SU-DHL-6 (cell line): ENCODE measurements around the gene NEURL1B.

Experiments used
- H2AFZ ChIP-seq: fragments of 200-600 bp; sonication (generic); 2 replicates; pipeline ENCODE4 v1.6.1; 2014; ENCODE audit warnings: low read depth, mild to moderate bottlenecking, moderate library complexity, mixed read lengths, antibody characterized with exemption, low read length; ENCODE audit not compliant: severe bottlenecking
- H3F3A ChIP-seq: fragments of 200-600 bp; shearing (Covaris generic); 2 replicates; pipeline ENCODE4 v1.6.0; 2016; ENCODE audit warnings: antibody characterized with exemption, mild to moderate bottlenecking; ENCODE audit not compliant: insufficient read depth
- H3K27ac ChIP-seq: fragments of 200-600 bp; sonication (generic); 2 replicates; pipeline ENCODE4 v1.5.1; 2016; ENCODE audit warnings: low read depth, mild to moderate bottlenecking, low read length, moderate library complexity, mixed read lengths
- H3K27me3 ChIP-seq: fragments of 200-600 bp; sonication (generic), shearing (Covaris generic); 2 replicates; pipeline ENCODE4 v1.6.0; 2014; ENCODE audit warnings: mild to moderate bottlenecking, low read length
- H3K36me3 ChIP-seq: fragments of 200-600 bp; sonication (generic); 2 replicates; pipeline ENCODE4 v1.6.1; 2014; ENCODE audit warnings: mild to moderate bottlenecking, low read length, mixed read lengths
- H3K4me2 ChIP-seq: fragments of 300-600, 200-600 bp; shearing (Covaris generic), sonication (generic); 2 replicates; pipeline ENCODE4 v1.6.0; 2014; ENCODE audit warnings: low read length, low read depth, mild to moderate bottlenecking; ENCODE audit not compliant: poor library complexity, severe bottlenecking
- H3K4me3 ChIP-seq: fragments of 200-600 bp; sonication (generic); 2 replicates; pipeline ENCODE4 v1.5.1; 2014; ENCODE audit warnings: antibody characterized with exemption, low read length, mild to moderate bottlenecking, mixed read lengths; ENCODE audit not compliant: insufficient read depth, poor library complexity, severe bottlenecking
- H3K79me2 ChIP-seq: fragments of 200-600 bp; sonication (generic); 2 replicates; pipeline ENCODE4 v1.6.1; 2014; ENCODE audit warnings: mild to moderate bottlenecking, low read length, moderate library complexity; ENCODE audit not compliant: insufficient read depth
- H3K9ac ChIP-seq: fragments of 200-600 bp; sonication (generic); 2 replicates; pipeline ENCODE4 v1.7.0; 2014; ENCODE audit warnings: mild to moderate bottlenecking, low read length
- H3K9me2 ChIP-seq: fragments of 200-600 bp; sonication (generic); replicated peaks from 2 replicates; pipeline ENCODE4 v1.6.1; 2014; ENCODE audit warnings: low read length; ENCODE audit not compliant: insufficient read depth
- H3K9me3 ChIP-seq: fragments of 200-600 bp; sonication (generic); 2 replicates; pipeline ENCODE4 v1.6.1; 2014; ENCODE audit warnings: low read length, mixed read lengths; ENCODE audit not compliant: insufficient read depth
- H4K20me1 ChIP-seq: fragments of 200-600 bp; sonication (generic); 2 replicates; pipeline ENCODE4 v1.6.1; 2014; ENCODE audit warnings: low read depth, mild to moderate bottlenecking, antibody characterized with exemption, low read length, moderate library complexity, mixed read lengths
- EZH2phosphoT487 ChIP-seq: fragments of 200-600 bp; sonication (generic), shearing (Covaris generic); conservative IDR thresholded peaks from 2 replicates; pipeline ENCODE4 v1.6.1; 2018; ENCODE audit warnings: mild to moderate bottlenecking, antibody characterized with exemption, low read length, moderate library complexity, mixed read lengths
- TF ChIP-seq, protein P1 (sequence below): fragments of 200-600 bp; sonication (generic); IDR thresholded peaks from one replicate; pipeline ENCODE4 v1.5.1; 2017; ENCODE audit warnings: antibody characterized with exemption, mild to moderate bottlenecking, low read length, moderate library complexity; ENCODE audit not compliant: insufficient read depth, poor library complexity, severe bottlenecking

NEURL1B gene

DNA sequence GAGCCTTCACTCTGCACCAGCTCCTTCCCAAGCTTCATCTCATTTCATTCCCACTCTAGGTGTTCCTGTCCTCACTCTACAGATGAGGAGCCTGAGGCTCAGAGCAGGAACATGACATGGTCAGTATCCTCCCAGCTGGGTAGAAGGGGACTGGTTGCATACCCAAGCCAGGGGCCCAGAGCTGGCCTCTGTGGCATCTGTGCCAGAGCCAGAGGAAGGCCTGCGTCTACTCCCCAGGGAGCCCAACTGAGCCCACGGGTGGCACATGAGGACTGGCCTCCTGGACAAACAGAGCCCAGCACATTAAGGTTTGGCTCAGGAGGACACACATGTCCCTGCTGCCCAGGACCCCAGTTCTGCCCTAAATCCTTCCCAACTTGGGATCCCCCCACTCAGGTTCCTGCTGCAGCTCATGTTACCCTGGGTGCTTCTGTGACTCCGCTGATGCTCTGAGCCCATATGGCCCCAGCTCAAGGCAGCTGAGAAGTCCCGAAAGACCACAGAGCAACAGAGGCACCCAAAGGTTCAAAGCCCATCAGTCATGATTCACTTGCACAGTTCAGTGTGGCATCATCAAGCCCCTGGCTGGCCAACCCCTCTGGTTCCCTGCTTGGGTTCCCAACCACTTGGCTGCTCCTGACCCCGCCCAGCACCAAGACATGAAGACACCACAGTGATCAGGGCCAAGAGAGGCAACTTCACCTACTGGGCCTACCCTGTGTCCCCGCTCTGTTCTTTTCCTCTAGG lies 8.5 kb upstream of the NEURL1B start:
- Histone ChIP-seq H4K20me1 (no peaks in the 10 kb centered on the region), H2AFZ (no peak overlapping the region)

DNA sequence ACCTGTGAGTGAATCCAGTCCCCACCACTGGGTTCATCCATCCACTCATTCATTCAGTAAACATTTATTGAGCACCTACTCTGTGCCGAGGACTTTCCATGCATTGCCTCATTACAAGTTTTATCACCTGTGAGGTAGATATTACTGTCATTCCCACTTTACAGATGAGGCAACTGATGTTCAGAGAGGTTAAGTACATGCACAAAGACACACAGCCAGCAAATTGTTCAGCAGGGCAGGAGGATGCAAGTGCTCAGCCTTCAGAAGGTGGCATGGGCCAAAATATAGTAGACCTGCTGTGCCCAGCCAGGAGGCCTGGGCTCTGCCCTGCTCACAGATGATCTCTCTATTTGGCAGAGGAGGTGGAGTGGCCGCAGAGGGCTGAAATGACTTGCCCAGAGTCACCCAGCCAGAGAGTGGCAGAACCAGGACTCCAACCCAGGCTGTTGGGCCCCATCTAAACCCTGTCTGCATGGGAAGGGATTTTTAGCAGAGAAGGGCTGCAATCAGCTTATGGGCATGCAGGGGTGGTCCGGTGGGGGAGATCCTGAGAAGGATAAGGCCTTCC lies 7.6 kb upstream of the NEURL1B start:
- Histone ChIP-seq H3K27me3 (0 out of 2 replicates have a peak, but pooled peaks cover 7% of the 10 kb centered on the region), H3K36me3 (no peaks in the 10 kb centered on the region), H3K9me2 (no peaks in the 10 kb centered on the region), H3K4me2 (no peak overlapping the region), H3K4me3 (no peak overlapping the region), H2AFZ (no peak overlapping the region), H3K79me2 (no peaks in the 10 kb centered on the region), H4K20me1 (no peaks in the 10 kb centered on the region), H3F3A (no peaks in the 10 kb centered on the region), H3K27ac (no peak overlapping the region), H3K9me3 (no peaks in the 10 kb centered on the region), H3K9ac (no peak overlapping the region)
- TF ChIP-seq, protein P1, sequence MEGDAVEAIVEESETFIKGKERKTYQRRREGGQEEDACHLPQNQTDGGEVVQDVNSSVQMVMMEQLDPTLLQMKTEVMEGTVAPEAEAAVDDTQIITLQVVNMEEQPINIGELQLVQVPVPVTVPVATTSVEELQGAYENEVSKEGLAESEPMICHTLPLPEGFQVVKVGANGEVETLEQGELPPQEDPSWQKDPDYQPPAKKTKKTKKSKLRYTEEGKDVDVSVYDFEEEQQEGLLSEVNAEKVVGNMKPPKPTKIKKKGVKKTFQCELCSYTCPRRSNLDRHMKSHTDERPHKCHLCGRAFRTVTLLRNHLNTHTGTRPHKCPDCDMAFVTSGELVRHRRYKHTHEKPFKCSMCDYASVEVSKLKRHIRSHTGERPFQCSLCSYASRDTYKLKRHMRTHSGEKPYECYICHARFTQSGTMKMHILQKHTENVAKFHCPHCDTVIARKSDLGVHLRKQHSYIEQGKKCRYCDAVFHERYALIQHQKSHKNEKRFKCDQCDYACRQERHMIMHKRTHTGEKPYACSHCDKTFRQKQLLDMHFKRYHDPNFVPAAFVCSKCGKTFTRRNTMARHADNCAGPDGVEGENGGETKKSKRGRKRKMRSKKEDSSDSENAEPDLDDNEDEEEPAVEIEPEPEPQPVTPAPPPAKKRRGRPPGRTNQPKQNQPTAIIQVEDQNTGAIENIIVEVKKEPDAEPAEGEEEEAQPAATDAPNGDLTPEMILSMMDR = no peak
- no peak for TF ChIP-seq EZH2phosphoT487

More for the DNA sequence above, 8.5 kb upstream of the NEURL1B start:
- Histone ChIP-seq H3K79me2 (no peaks in the 10 kb centered on the region), H3K9ac (no peak overlapping the region), H3K4me2 (no peak overlapping the region), H3K4me3 (no peak overlapping the region), H3K27me3 (0 out of 2 replicates have a peak, but pooled peaks cover 5% of the 10 kb centered on the region), H3K9me2 (no peaks in the 10 kb centered on the region), H3F3A (no peaks in the 10 kb centered on the region), H3K36me3 (no peaks in the 10 kb centered on the region), H3K27ac (no peak overlapping the region), H3K9me3 (no peaks in the 10 kb centered on the region)
- no peak for TF ChIP-seq EZH2phosphoT487
- TF ChIP-seq, protein P1 = no peak

DNA sequence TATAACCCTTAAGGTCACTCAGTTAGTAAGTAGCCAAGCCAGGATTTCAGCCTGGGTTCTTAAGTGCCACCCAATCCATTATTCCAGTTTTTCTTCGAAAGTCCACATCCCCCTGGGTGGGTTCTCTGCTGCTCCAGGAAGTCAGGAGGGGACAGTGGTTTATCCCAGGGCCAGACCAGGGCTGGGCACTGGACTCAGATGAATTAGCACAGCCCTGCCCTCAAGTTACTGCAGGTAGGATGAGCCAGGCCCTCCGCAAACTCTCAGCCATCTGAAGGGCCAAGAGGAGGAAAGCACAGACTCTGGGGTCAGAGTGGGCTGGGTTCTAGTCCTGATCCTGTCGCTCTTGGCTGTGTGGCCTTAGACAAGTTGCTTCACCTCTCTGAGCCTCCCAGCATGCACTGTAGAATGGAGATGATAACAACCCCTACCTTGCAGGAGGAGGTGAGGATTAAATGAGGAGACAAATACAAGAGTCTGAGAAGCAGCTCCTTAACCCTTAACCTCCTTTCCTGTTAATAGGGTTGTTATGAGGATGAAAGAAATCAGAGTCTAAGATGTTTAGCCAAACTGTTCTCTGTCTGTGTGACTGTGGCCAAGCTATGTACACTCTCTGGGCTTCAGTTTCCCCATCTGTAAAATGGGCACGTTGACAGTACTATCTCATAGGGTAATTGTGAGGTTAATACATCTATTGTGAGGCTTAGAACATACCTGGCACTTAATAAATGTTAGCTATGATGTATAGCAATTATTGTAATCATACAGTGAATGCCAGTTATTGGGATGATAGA lies 6.8 kb upstream of the NEURL1B start:
- no peaks in the 10 kb centered on the region for H3K9me2 ChIP-seq
- no peaks in the 10 kb centered on the region for H3K9me3 ChIP-seq
- H3K9ac ChIP-seq = no peak overlapping the region
- no peak overlapping the region for H3K4me2 ChIP-seq
- 0 out of 2 replicates have a peak, but pooled peaks cover 8% of the 10 kb centered on the region for H3K27me3 ChIP-seq
- no peak overlapping the region for H2AFZ ChIP-seq
- TF ChIP-seq EZH2phosphoT487 = no peak
- TF ChIP-seq, protein P1 = no peak
- H3K36me3 ChIP-seq = no peaks in the 10 kb centered on the region
- no peaks in the 10 kb centered on the region for H3F3A ChIP-seq
- H3K79me2 ChIP-seq = no peaks in the 10 kb centered on the region
- H3K27ac ChIP-seq = no peak overlapping the region
- no peaks in the 10 kb centered on the region for H4K20me1 ChIP-seq
- H3K4me3 ChIP-seq = no peak overlapping the region
